Medulla oblongata (tissue), 1 donor: ENCODE measurements around the gene AP2B1.

ENCODE experiments used
- DNase-seq: peaks from one replicate; pipeline ENCODE4 v3.0.0-alpha.2; 2015; ENCODE audit errors: extremely low spot score

The AP2B1 gene

GRCh38 chr17:35630530-35631148, 43.5 kb downstream of the AP2B1 start:
- no peak for DNase-seq

GRCh38 chr17:35641032-35641431, 53.9 kb downstream of the AP2B1 start:
- no peak for DNase-seq

- no peak for DNase-seq
Measured at GRCh38 chr17:35645923-35646322, 58.8 kb downstream of the AP2B1 start.

GRCh38 chr17:35651467-35651866, 64.3 kb downstream of the AP2B1 start:
- DNase-seq: no peak

- DNase-seq: no peak
Measured at GRCh38 chr17:35653619-35654361, 66.7 kb downstream of the AP2B1 start.

- DNase-seq: no peak
Measured at GRCh38 chr17:35655303-35655702, 68.2 kb downstream of the AP2B1 start.

- no peak for DNase-seq
Measured at GRCh38 chr17:35660902-35661301, 73.8 kb downstream of the AP2B1 start.

GRCh38 chr17:35664685-35665084, 77.6 kb downstream of the AP2B1 start:
- no peak for DNase-seq

GRCh38 chr17:35665662-35666061, 78.5 kb downstream of the AP2B1 start:
- no peak for DNase-seq

- no peak for DNase-seq
Measured at GRCh38 chr17:35666070-35666469, 78.9 kb downstream of the AP2B1 start.

GRCh38 chr17:35666967-35667532, 79.9 kb downstream of the AP2B1 start:
- DNase-seq: no peak

- no peak for DNase-seq
Measured at GRCh38 chr17:35668802-35669201, 81.7 kb downstream of the AP2B1 start.

- no peak for DNase-seq
Measured at GRCh38 chr17:35674552-35674951, 87.4 kb downstream of the AP2B1 start.

- no peak for DNase-seq
Measured at GRCh38 chr17:35676441-35676840, 89.3 kb downstream of the AP2B1 start.

GRCh38 chr17:35679007-35679682, 92.0 kb downstream of the AP2B1 start:
- no peak for DNase-seq

- DNase-seq: no peak
Measured at GRCh38 chr17:35683591-35683990, 96.5 kb downstream of the AP2B1 start.

GRCh38 chr17:35684055-35684802, 97.1 kb downstream of the AP2B1 start:
- DNase-seq: no peak

- DNase-seq: no peak
Measured at GRCh38 chr17:35692512-35693210, 105.5 kb downstream of the AP2B1 start.

- no peak for DNase-seq
Measured at GRCh38 chr17:35693662-35694061, 106.5 kb downstream of the AP2B1 start.

- DNase-seq: no peak
Measured at GRCh38 chr17:35694906-35695305, 107.8 kb downstream of the AP2B1 start.

- no peak for DNase-seq
Measured at GRCh38 chr17:35695613-35696012, 108.5 kb downstream of the AP2B1 start.
